ENCODE results near the gene FAM135A. TPM values are rescaled to one million over a fixed set of nuclear protein-coding genes. Genes with fewer than 3 reads are reported as not detected.
"Not testable (repeated sequence)": the region's sequence is repeated elsewhere in the genome, so short reads cannot be mapped to it uniquely, and the experiment has no call there.

Gene FAM135A
- total RNA-seq, 1 experiment from 2014 or later = 15.2 TPM

DNA sequence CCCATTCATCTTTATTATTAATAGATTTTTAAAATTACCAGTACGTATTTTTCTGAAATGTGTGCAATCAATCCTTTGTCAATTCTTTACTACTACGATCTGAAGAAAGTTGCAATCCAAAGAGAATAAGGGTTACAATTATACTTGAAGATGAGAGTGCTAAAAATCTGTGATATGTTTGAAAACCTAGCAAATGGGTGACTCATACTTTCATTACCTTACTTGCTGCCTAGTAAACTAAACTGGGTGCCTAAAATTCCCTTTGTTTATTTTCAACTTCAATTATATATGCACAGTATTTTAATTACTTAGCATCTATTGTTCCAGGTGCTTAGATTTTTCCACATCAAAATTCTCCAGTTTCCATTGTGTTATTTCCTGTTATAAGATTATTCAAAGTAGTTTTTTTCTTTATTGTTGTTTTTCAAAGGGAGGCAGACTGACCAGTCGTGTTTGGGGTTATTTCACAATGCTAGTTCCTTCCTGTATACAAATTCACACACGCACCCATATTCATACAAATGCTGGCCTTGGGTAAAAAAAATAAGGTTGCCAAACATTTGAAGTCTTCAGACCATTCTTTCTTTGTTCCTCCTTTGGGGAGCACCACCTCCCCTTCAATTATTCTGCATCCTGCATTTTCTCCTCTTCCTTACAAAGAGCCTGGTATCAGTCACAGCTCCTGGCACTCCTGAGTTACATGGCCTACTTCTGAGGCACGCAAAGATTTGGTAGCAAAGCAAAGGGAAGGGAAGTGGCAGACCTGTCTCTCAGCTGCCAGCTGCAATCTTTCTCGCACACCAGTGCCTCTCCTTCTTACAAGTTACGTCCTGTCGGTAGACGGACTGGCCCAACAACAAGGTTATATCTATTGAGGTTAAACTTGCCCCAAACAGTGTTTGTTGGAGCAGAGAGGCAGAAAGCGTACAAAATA is 16.2 kb upstream of the FAM135A start:
- DNase-seq (ENCODE audit: low spot score) = no peak

DNA sequence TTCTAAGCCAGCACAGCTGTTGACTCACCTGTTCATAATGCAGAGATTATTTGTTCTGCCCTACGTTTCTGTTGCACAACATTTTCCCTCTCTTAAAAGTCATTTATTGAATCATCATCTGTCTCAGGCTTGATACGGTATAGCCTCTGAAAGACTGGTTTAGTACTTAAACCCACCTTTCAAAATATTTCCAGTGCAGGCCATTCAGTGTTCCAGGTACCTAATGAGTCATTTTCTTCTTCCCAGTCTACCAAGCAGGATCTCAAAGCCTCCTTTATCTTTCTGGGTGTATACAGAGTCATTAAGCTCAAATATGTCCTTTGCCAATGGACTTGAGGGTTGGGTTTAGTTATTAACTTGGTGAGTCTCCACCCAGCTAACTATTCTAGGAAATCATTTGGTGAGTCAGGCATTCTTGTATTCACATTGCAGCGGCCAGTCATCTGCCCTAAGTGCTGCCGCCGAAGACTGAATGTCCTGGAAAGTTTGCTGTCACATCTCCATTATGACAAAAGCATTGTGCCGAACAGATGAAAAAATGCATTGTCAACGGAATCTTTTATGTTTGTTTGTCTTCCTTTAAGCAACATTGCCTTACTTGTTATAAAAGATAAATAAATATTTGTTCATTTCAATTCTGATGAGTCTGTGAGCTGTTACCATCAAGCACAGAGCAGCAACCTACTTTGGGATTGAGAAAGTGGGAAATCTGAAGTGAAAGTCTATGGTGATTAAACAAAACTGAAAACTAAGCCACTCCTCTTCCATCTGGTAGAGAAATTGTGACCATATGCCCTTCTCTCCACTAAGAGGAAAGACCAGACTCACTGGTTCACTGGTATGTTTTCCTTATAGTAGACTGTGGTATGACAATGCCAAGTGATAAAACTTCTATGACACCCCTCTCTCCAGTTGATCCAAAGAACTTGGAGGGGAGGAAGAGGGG is 14.3 kb upstream of the FAM135A start:
- DNase-seq (ENCODE audit: low spot score) = peak; percentile 76

DNA sequence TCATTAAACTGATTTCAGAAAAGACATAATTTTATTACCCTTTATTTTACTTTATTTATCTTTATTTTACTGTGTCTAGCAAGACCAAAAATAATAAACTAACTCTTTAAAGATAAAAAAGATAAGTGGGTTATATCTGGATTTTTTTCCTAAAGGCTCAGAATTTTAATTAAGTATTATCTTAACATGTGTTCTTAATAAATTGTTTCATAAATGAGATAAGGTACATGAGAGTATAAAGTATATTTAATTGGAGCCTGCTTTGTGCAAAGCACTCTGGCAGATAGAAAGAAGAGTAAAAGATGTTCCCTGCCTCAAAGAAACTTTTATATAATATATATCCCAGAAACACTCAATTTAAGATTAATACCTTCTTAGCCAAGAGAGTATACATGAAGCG is 8.7 kb upstream of the FAM135A start:
- no peak for DNase-seq (ENCODE audit: low spot score)

DNA sequence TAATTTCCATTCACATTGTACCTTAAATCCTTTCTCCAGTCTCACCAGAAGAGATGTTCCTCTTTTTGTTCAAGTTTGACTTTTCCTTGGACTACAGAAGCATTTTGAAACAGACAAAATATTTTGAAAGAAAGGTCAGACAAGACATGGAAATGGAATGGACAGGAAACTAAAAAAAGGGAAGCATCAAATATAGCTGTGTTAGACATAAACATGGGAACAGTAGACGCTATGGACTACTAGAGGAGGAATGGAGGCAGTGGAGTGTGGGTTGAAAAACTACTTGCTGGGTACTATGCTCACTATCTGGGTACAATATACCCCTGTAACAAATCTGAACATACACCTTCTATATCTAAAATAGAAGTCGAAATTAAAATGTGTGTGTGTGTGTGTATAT is 4.1 kb upstream of the FAM135A start:
- no peak for DNase-seq (ENCODE audit: low spot score)

DNA sequence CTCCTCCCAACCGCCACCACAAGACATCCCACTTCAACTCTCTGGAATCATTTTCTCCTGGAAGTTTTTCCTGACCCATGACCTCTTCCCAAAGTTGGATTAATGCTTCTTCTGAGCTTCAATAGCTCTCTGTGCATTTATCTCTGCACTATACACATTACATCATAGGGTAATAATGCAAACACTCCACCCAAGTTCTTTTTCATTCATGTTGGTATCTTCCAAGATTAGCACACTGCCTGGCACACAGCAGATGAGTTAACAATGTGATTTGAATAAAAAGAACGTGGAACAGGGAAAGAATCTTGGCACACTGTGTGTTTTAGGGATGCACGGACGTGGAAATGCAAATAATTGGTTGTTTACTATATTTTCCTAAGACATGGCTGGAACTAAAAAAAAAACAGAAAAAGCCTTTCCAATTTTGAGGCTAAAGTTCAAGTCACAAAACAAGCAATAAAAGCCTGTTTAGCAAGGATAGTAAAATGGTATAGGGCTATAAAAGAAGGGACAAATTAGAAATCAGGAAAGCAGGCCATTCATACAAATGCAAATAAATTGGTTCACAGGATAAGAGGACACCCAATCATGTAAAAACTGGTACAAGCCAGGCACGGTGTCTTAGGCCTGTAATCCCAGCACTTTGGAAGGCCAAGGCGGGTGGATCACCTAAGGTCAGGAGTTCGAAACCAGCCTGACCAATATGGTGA is 1.6 kb upstream of the FAM135A start:
- DNase-seq (ENCODE audit: low spot score) = no peak

DNA sequence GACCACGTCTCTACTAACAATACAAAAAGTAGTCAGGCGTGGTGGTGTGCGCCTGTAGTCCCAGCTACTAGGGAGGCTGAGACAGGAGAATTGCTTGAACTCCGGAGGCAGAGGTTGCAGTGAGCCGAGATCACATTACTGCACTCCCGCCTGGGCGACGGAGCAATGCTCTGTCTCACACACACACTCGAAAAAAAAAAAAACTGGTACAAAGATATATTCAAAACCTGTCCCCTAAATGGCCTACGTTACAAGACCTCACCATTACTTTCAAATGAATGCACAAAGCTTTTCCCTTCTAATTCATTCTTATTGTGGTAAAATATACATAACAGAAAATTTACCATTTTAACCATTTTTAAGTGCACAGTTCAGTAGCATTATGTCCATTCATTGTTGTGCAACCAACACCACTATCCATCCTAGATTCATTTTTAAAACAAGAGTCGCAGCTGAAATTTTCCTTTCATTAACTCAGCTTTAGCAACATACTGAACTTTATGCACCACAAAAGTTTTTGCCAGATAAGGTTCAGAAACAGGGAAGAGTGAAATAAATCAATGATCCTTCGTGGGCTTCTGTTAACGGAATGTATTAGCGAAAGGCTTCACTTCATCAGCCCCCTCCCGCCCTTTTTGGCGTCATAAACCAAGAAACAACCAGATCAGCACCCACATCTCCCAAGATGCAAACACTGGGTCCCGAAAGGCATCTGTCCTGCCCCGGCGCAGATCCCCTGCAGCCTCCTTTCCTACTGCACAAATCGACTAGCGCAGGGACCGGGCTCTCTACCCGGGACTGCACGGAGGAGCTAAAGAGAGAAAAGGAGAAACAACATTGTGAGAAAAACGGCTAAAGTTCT is 825 bp upstream of the FAM135A start:
- DNase-seq (ENCODE audit: low spot score) = no peak

DNA sequence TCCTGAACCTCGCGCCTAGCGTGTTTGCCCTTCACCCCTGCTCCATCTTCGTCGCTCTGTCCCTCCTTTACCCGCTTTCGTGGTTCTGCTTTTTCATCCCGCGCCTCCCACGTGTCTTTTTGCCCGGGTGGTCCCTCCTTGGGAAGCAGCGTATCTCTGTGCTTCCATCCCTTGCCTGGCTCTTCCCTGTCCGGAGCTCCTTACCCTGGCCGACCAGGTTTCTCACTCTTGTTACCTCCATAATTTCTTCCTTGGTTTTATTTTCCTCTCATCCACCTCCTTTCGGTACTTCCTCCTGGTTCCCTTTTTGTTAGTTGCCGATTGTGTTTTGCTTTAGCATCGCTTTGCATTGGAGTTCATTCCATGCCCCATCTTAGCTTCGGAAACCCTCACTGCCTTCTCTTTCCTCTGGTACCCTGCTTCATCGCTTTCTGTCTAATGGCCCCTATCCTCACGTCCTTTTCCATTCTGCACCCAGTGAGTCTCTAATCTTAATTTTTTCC is 735 bp downstream of the FAM135A start:
- peak; percentile 4 for DNase-seq (ENCODE audit: low spot score)

DNA sequence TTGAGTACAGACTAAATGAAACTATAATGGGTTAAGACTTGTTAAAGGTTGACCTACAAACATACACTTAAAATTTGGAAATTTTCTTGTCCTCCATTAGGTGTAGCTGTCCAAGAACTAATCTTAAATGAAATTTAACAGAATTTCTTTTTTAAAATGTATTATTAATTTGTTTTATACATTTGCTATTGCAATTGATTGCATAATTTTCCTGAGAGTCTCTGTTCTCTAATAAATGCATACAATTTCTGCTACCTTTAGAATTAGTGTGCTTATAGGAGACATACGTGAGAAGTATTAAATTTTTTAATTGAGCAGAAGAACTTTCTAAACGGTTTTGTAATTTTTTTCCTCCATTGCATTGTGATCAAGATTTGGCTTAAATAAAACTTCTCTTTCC is 1.5 kb downstream of the FAM135A start:
- DNase-seq (ENCODE audit: low spot score) = no peak

DNA sequence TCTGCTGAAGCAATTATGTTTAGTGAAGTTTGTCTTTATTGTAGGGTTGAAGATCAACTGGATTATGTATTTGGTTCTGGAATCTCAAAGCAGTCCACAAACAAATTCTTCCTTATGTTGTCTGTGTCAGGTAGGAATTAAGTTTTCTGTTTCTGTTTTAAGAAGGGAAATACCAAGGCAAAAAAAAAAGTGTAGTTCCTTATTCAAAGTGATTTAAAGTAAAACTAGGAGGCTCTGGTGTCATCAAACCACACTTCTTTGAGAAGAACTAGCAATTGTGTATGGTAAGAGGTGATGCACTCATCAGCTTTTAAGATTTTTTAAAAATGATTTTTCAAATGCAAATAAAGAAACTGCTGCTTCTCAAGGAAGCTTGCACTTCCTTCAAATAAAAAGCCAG is 1.9 kb downstream of the FAM135A start:
- no peak for DNase-seq (ENCODE audit: low spot score)

DNA sequence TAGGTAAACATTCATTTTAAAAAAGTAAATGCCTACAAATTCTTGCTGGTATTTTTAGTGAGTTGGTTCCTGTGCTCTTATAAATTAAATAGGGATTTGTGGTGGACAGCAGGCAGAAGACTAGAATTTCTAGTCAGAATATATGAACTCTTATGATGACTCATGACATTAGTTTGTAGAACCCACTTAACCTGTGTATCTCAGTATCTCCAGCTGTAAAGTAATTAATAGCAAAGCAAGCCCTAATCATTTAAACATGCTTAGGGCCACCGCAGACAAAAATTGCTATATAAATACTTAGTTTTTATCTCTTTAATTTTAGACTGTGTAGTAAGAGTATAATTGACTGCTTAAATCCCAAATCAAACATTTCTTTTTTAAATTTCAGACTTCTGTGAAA is 2.4 kb downstream of the FAM135A start:
- DNase-seq (ENCODE audit: low spot score) = no peak

DNA sequence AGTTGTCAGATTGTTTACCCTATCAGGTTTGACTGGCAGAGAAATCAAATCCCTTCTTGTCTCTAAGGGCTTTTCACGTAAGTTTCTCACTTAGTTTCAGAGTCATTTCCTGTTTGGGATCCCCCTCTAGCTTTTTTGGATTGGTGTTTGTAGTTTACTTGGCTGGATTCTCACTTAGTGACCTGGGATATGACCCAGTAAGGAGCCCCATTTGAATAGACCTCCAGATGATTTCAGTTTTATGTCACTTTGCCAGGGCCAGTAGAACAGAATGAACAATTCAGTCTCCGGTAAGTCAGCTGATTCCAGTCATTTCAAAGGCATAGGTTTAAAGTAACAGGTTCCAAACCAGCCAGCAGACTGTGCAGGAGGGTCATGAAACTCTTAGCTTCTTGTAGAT is 8.2 kb downstream of the FAM135A start:
- no peak for DNase-seq (ENCODE audit: low spot score)

DNA sequence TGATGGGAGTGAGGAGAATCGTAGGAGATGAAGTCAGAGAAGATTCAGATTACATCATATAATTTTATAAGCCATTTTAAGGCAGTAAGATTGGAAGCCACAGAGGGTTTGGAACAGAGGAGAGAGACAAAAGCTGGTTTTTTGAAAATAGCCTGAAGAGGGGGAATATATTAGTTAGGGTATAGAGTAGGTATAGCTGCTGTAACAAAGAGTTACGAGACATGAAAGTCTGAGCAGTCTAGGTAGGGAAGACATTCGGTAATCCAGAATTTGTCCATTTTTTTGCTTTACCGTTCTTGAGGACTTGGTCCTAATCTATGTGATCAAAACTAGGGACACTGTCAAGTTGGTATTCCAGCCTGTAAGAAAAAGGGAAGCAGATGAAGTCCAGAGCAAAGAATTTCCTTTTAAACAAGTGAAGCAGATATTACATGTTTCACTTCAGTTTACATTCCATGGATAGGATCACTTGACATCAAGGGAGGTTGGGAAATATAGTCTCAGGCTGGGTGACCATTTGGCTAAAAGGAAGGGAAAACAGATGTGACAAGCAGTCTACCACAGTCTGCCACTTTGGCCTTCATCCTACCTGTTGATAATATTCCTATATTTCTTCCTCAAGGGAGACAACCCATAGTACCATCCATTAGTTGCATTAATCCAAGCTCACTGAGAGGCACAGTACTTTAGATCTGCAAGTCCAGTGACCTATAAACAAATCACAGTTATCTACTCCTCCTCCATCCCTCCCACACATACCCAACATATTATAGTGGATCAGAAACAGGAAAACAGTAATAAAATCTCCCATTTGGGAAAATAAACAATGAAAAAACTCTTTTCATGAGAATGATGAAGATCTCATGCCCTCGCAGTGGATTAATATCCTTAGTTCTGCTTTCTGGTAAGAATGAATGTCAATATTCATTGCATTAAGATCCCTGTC is 10.2 kb downstream of the FAM135A start:
- DNase-seq (ENCODE audit: low spot score) = no peak

DNA sequence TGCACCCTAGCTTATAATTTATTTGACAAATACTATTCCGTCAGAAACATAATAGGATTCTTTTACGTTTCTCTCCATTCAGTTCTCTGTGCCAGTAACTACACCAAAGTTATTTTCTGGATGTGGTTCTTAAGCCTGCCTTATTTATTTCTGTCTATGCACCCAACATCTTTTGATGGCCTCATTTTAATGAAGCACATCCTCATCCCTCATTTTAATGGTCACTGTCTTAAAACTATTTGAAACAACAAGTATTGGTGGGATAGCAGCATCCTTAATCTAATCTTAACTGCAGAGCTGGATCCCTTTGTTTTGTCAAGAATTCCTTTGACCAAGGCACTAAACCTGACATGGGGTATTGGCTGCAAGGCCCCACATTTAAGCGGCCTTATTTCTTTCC is 11.0 kb downstream of the FAM135A start:
- no peak for DNase-seq (ENCODE audit: low spot score)

DNA sequence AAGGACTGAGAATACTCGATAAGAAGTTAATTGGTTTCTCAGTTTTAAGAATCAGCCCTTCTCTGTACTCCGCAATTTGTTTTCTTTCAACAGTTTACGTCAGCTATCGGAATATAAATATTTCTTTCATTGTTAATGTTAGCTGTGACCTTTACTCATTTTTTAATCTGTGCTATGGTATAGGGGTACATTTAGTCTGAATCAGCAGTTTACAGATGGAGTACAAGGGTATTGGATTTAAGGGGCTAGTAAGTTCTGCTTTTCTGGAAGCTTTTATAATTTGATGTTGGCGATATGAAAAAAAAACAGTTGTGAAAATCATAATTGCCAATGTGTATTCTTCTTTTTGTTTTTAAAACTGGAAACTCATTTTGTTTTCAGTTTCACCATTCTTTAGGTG is 23.0 kb downstream of the FAM135A start:
- no peak for DNase-seq (ENCODE audit: low spot score)

DNA sequence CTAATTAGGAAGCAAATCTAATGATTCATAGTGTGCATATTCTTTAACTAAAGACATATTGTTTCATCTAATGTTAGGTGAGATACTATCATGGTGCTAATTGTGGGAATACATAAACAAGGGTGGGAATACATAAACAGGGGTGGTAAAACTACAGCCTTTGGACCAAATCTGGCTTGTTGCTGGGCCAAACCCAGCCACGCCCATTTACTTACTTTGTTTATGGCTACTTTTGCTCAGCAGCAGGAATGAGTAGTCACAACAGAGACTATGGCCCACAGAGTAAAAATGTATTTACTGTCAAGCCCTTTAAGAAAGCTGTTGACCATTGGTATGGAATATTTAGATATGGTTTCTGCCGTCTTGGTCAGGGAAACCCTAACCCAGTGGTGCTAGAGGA is 31.7 kb downstream of the FAM135A start:
- no peak for DNase-seq (ENCODE audit: low spot score)

DNA sequence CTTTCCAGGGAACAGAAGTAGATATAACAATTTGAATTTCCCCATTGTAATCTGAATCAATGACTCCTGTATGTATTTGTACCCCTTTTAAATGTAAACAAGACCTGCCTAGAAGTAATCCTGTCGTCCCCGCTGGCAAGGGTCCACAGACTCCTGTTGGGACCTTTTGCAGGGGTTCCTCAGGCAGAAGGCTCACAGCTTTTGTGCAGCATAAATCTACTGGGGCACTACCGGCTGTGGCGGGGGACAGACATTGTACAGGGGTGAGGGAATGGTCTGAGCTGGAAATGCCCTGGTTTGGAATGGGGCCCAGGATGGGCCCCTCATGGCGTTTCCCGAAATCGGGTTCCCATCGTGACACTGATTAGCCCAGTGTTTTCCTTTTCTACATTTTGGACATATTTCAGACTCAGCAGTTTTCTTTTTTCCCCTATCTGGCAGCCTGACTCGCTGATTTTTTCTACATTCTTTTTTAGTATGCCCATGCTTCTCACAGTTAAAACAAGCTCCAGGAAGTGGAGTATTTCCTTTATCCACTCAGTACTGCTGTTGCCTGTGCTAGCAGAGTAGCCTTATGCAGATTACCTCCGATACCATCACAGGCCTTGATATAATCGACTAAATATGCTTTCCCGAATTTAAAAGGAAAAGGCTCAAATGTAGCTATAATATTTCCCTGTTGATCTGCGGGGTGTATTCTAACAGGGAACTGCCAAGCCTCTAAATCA is 34.2 kb downstream of the FAM135A start:
- not testable (repeated sequence) for DNase-seq (ENCODE audit: low spot score)

DNA sequence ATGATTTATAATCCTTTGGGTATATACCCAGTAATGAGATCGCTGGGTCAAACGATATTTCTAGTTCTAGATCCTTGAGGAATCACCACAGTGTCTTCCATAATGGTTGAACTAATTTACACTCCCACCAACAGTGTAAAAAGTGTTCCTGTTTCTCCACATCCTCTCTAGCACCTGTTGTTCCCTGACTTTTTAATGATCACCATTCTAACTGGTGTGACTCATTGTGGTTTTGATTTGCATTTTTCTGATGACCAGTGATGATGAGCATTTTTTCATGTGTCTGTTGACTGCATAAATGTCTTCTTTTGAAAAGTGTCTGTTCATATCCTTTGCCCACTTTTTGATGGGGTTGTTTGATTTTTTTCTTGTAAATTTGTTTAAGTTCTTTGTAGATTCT is 40.6 kb downstream of the FAM135A start:
- peak; percentile 12 for DNase-seq (ENCODE audit: low spot score)

DNA sequence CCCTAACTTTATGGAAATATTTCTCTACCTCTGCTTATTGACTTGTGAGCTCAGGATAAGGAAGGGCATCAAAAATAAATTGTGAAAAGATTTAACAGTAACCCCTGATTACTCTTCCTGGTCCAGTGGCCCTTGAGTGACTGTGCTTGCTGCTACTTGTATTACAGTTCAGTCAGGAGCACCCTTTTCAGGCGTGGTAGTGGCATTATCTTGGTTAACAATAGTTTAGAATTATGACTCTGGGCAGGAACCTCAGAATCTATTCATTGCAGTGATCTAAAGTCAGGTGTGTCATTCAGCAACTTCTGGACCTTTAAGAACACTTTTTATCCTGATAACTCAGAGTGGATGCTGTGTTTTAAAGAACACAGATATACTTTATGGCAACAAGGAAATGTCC is 43.4 kb downstream of the FAM135A start:
- DNase-seq (ENCODE audit: low spot score) = no peak

DNA sequence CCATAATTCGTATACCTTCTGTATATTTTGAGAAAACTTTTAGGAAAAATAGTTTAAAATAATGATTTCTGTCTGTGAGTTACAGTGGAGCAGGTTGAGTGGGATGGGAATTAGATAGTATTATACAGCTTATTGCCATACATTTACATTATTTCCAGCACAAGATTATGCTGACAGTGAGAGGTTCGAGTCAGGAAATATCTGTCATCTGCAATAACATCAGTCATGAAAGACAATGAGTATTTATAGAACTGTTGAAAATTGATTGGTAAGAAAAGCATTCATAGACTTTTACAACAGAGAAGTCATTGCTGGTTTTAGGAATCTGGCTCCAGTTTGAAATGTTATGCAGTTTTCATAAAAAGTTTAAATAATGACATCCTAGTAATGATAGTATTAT is 45.9 kb downstream of the FAM135A start:
- DNase-seq (ENCODE audit: low spot score) = no peak
